Endothelial cell of umbilical vein (primary cell): Measurements from ENCODE around the gene BID. TPM values are rescaled to one million over a fixed set of nuclear protein-coding genes. Genes with fewer than 3 reads are reported as not detected.

Source experiments
- BruUV-seq: library from RNA; stranded (reverse); fragments of 400-500 nt; replicated peaks from 2 replicates; lab custom pipeline; 2021; lab: Mats Ljungman, UMichigan
- CTCF ChIA-PET: fragments of 300-600, 350-600 bp; sonication (Branson Sonifier 250); formaldehyde crosslinking; loops from one replicate; lab custom pipeline; 2021; ENCODE audit warnings: antibody characterized with exemption, inconsistent platforms; lab: Charles Lee
- POLR2A ChIA-PET: fragments of 300-600, 350-600 bp; sonication (Branson Sonifier 250); formaldehyde crosslinking; loops from one replicate; lab custom pipeline; 2021; ENCODE audit warnings: antibody characterized with exemption, inconsistent platforms; lab: Charles Lee
- DNase-seq: peaks from one replicate; pipeline ENCODE4 v3.0.0-alpha.2; 2011; ENCODE audit warnings: low read depth, low spot score
- FAIRE-seq: peaks from 2 replicates; lab custom pipeline; 2011; peaks lifted over from hg19 to GRCh38; lab: Jason Lieb, UNC
- H2AFZ ChIP-seq: 2 replicates; pipeline ENCODE4 v1.6.0; 2012; ENCODE audit warnings: low read depth, low read length, control low read depth, inconsistent platforms
- H3K27ac ChIP-seq: 2 replicates; pipeline ENCODE4 v1.5.1; 2011; ENCODE audit warnings: low read depth, mild to moderate bottlenecking, control low read depth, low read length, moderate library complexity; ENCODE audit not compliant: insufficient read depth
- H3K27me3 ChIP-seq, 2 experiments: 2 replicates each; pipeline versions ENCODE4 v1.6.0 to v1.6.1; 2011; ENCODE audit warnings: low read length in 2 of 2, mixed read lengths in 1 of 2; ENCODE audit not compliant: control insufficient read depth in 2 of 2, insufficient read depth in 2 of 2
- H3K36me3 ChIP-seq, 2 experiments: 2 replicates in 1 of 2; 3 replicates in 1 of 2; pipeline ENCODE4 v1.5.1; 2011; ENCODE audit warnings: low read length in 2 of 2, mild to moderate bottlenecking in 1 of 2, moderate library complexity in 1 of 2; ENCODE audit not compliant: control insufficient read depth in 2 of 2, insufficient read depth in 2 of 2; ENCODE audit errors: extremely low read depth in 1 of 2
- H3K4me1 ChIP-seq: 3 replicates; pipeline ENCODE4 v1.5.1; 2011; ENCODE audit warnings: mild to moderate bottlenecking, low read length; ENCODE audit not compliant: control insufficient read depth, insufficient read depth; ENCODE audit errors: extremely low read depth
- H3K4me2 ChIP-seq: 2 replicates; pipeline ENCODE4 v1.6.1; 2011; ENCODE audit warnings: low read length, control low read depth, mixed read lengths; ENCODE audit not compliant: insufficient read depth
- H3K4me3 ChIP-seq, 3 experiments: fragments of 200-600 bp in 1 of 3; sonication (generic), shearing (Covaris generic) in 1 of 3; replicated peaks in 1 of 3; 2 replicates each; pipeline ENCODE4 v1.5.1; 2011 to 2016; ENCODE audit warnings: control low read depth in 3 of 3, low read length in 3 of 3, mild to moderate bottlenecking in 2 of 3, inconsistent platforms in 1 of 3, low read depth in 1 of 3, moderate library complexity in 1 of 3; ENCODE audit not compliant: insufficient read depth in 1 of 3
- H3K79me2 ChIP-seq: 2 replicates; pipeline ENCODE4 v1.6.0; 2012; ENCODE audit warnings: low read length, inconsistent platforms; ENCODE audit not compliant: control insufficient read depth, insufficient read depth
- H3K9ac ChIP-seq: replicated peaks from 2 replicates; pipeline ENCODE3; 2011; ENCODE audit warnings: low read length, control low read depth; ENCODE audit not compliant: insufficient read depth; ENCODE audit errors: extremely low read depth
- H3K9me1 ChIP-seq: replicated peaks from 3 replicates; pipeline ENCODE4 v1.6.0; 2011; ENCODE audit warnings: mild to moderate bottlenecking, low read length; ENCODE audit not compliant: control insufficient read depth, insufficient read depth; ENCODE audit errors: extremely low read depth
- H3K9me3 ChIP-seq: replicated peaks from 2 replicates; pipeline ENCODE4 v1.5.1; 2012; ENCODE audit warnings: low read length, inconsistent platforms; ENCODE audit not compliant: control insufficient read depth, insufficient read depth
- H4K20me1 ChIP-seq: replicated peaks from 2 replicates; pipeline ENCODE3; 2011; ENCODE audit warnings: mild to moderate bottlenecking, low read length; ENCODE audit not compliant: control insufficient read depth, insufficient read depth; ENCODE audit errors: extremely low read depth
- EZH2 ChIP-seq: IDR thresholded peaks from 2 replicates; pipeline ENCODE4 v1.6.1; 2012; ENCODE audit warnings: borderline replicate concordance, low read depth, mild to moderate bottlenecking, moderate library complexity, low read length, inconsistent platforms; ENCODE audit not compliant: severe bottlenecking
- GATA2 ChIP-seq: IDR thresholded peaks from 2 replicates; pipeline ENCODE4 v1.7.0; 2011; ENCODE audit warnings: low read depth, mild to moderate bottlenecking, moderate library complexity, mixed read lengths, low read length; ENCODE audit not compliant: insufficient read length, insufficient read depth
- MAX ChIP-seq: IDR thresholded peaks from 2 replicates; pipeline ENCODE4 v1.6.1; 2011; ENCODE audit not compliant: insufficient read depth, insufficient read length
- MYC ChIP-seq: IDR thresholded peaks from one replicate; pipeline ENCODE4 v1.6.1; 2011; ENCODE audit warnings: mild to moderate bottlenecking, low read depth, low read length
- POLR2AphosphoS5 ChIP-seq: IDR thresholded peaks from 2 replicates; pipeline ENCODE4 v1.6.1; 2012; ENCODE audit warnings: low read depth, mild to moderate bottlenecking, control low read depth, low read length, moderate library complexity; ENCODE audit not compliant: insufficient read depth
- dilution Hi-C: fragments of 300-500 bp; cut with MboI; formaldehyde crosslinking; loops from one replicate; pipeline ENCODE4 v1.15.0; 2019; ENCODE audit warnings: low sequenced_read_pairs; ENCODE audit not compliant: extremely low pct_ligation_motif_present
- intact Hi-C: fragments of 100-400 bp; cut with micrococcal nuclease; formaldehyde crosslinking; loops from one replicate; pipeline ENCODE4 v1.10.0; 2022
- polyA plus RNA-seq, 4 experiments: library from polyadenylated mRNA; depleted of rRNA in 3 of 4; stranded (reverse) in 3 of 4; unstranded in 1 of 4; fragments of >200 nt; gene quantifications; 2 replicates each; pipeline versions ENCODE4 v1.2.1 to v1.2.3, GENCODE V29; 2011 to 2012; ENCODE audit warnings: missing spikeins in 1 of 4
- total RNA-seq: library from RNA; stranded (reverse); gene quantifications from 2 replicates; pipeline ENCODE4 v1.2.3, GENCODE V29; 2021
- TF ChIP-seq, protein P1 (sequence below), 2 donors: IDR thresholded peaks; 1 replicate in 1 of 2; 2 replicates in 1 of 2; pipeline ENCODE4 v1.5.1; 2011; ENCODE audit warnings: low read length in 2 of 2, mild to moderate bottlenecking in 2 of 2, moderate library complexity in 2 of 2, control low read depth in 1 of 2, inconsistent platforms in 1 of 2, low read depth in 1 of 2; ENCODE audit not compliant: insufficient read depth in 1 of 2; ENCODE audit errors: extremely low read depth in 1 of 2

The BID gene
- total and polyA plus RNA-seq, 2 donors (not counting 3 experiments of a cell fraction or from before 2014, with no cell fraction given), result 39.0 to 119 TPM

DNA sequence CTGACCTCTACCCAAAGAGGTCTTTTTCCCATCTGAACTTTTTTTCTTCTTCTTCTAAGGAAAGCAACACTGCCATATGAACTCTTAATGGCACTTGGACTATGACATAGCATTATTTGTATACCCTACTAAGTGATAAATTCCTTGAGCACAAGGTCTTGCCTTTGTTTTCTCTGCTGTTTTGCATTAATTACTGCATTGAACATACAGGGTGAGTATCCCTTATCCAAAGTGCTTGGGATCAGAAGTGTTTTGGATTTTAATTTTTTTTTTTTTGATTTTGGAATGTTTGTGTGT, 48.8 kb downstream of the BID start:
- Histone ChIP-seq H3K4me3 (no peak overlapping the region), H3K9me3 (no peaks in the 10 kb centered on the region), H3K4me1 (no peaks in the 10 kb centered on the region), H3K27me3 (no peaks in the 10 kb centered on the region), H3K9me1 (no peaks in the 10 kb centered on the region), H2AFZ (no peak overlapping the region), H3K79me2 (peaks cover 7% of the 10 kb centered on the region), H3K27ac (no peak overlapping the region), H3K4me2 (no peak overlapping the region), H3K9ac (no peak overlapping the region), H4K20me1 (peaks cover 3% of the 10 kb centered on the region), H3K36me3 (peaks cover 7 to 12% of the 10 kb centered on the region in 2 experiments)
- BruUV-seq, result no TSS peak
- no peak for FAIRE-seq
- POLR2A ChIA-PET, result no interaction called here
- intact Hi-C loops, result no loop called here
- CTCF ChIA-PET, result interaction anchor here (1.1 kb wide), 1 partner anchor 17 kb away, joined by 3 read pairs; no protein-coding TSS in a partner anchor
- no peak for DNase-seq
- TF ChIP-seq EZH2 (no peak), POLR2AphosphoS5 (no peak), MYC (no peak), GATA2 (no peak), MAX (no peak)
- TF ChIP-seq, protein P1, sequence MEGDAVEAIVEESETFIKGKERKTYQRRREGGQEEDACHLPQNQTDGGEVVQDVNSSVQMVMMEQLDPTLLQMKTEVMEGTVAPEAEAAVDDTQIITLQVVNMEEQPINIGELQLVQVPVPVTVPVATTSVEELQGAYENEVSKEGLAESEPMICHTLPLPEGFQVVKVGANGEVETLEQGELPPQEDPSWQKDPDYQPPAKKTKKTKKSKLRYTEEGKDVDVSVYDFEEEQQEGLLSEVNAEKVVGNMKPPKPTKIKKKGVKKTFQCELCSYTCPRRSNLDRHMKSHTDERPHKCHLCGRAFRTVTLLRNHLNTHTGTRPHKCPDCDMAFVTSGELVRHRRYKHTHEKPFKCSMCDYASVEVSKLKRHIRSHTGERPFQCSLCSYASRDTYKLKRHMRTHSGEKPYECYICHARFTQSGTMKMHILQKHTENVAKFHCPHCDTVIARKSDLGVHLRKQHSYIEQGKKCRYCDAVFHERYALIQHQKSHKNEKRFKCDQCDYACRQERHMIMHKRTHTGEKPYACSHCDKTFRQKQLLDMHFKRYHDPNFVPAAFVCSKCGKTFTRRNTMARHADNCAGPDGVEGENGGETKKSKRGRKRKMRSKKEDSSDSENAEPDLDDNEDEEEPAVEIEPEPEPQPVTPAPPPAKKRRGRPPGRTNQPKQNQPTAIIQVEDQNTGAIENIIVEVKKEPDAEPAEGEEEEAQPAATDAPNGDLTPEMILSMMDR (IDR thresholded peaks at IDR 0.05; ENCODE audit: extremely low read depth in 1 of 2, insufficient read depth in 1 of 2, low read depth in 1 of 2, low read length in 2 of 2), result no peak
- dilution Hi-C loops, result no loop called here
